ENCODE results near the gene ZNF24. TPM values are rescaled to one million over a fixed set of nuclear protein-coding genes. Genes with fewer than 3 reads are reported as not detected.

ZNF24 gene
- total RNA-seq, 4 donors from 2014 or later, result 30.5 to 50.7 (median 36.3) TPM

DNA sequence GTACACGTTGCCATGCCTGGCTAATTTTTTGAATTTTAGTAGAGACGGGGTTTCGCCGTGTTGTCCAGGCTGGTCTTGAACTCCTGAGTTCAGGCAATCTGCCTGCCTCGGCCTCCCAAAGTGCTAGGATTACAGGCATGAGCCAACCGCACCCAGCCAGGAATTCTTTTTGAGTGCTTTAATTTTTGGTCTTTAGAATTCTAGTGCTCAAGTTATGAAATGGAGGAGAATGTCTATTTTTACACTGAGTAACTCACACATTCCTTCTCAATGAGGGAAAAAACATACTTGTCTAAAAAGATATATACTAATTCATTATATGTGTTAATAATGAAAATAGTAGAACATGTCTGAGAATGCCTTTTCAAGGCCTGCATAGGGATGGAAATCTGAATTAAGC lies 24.4 kb upstream of the ZNF24 start:
- no peak for TF ChIP-seq POLR2A (IDR thresholded peaks at IDR 0.05)
- TF ChIP-seq, protein P1, sequence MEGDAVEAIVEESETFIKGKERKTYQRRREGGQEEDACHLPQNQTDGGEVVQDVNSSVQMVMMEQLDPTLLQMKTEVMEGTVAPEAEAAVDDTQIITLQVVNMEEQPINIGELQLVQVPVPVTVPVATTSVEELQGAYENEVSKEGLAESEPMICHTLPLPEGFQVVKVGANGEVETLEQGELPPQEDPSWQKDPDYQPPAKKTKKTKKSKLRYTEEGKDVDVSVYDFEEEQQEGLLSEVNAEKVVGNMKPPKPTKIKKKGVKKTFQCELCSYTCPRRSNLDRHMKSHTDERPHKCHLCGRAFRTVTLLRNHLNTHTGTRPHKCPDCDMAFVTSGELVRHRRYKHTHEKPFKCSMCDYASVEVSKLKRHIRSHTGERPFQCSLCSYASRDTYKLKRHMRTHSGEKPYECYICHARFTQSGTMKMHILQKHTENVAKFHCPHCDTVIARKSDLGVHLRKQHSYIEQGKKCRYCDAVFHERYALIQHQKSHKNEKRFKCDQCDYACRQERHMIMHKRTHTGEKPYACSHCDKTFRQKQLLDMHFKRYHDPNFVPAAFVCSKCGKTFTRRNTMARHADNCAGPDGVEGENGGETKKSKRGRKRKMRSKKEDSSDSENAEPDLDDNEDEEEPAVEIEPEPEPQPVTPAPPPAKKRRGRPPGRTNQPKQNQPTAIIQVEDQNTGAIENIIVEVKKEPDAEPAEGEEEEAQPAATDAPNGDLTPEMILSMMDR (IDR thresholded peaks at IDR 0.05 in 4 of 5, conservative IDR thresholded peaks at IDR 0.05 in 1 of 5), result no peak
- Histone ChIP-seq H3K4me1 (no peaks in the 10 kb centered on the region), H3K9me3 (no peaks in the 10 kb centered on the region), H3K36me3 (no peaks in the 10 kb centered on the region), H3K27me3 (no peaks in the 10 kb centered on the region), H3K27ac (no peak overlapping the region), H3K4me3 (no peak overlapping the region)
- in situ Hi-C loops (cut with MboI; ENCODE audit: low sequenced_read_pairs in 4 of 4) (loop anchor here in 2 of 4 donors (25.0 kb wide), 1 partner anchor 356 kb away; no protein-coding TSS in a partner anchor), intact Hi-C loops (cut with DNase I; ENCODE audit: low total_unique reads) (no loop called here)
- no peak for DNase-seq
- ATAC-seq, result no peak

GRCh38 chr18:35362531-35362930 lies 18.3 kb upstream of the ZNF24 start:
- DNase-seq (no peak), ATAC-seq (no peak)
- Histone ChIP-seq H3K27ac (no peak overlapping the region), H3K4me3 (no peak overlapping the region), H3K27me3 (no peaks in the 10 kb centered on the region), H3K9me3 (no peaks in the 10 kb centered on the region), H3K4me1 (no peaks in the 10 kb centered on the region), H3K36me3 (no peaks in the 10 kb centered on the region)
- in situ Hi-C loops (cut with MboI; ENCODE audit: low sequenced_read_pairs in 4 of 4) (loop anchor here in 2 of 4 donors (25.0 kb wide), 1 partner anchor 350 kb away; no protein-coding TSS in a partner anchor), intact Hi-C loops (cut with DNase I; ENCODE audit: low total_unique reads) (no loop called here)
- no peak for TF ChIP-seq POLR2A (IDR thresholded peaks at IDR 0.05)
- TF ChIP-seq, protein P1 (IDR thresholded peaks at IDR 0.05 in 4 of 5, conservative IDR thresholded peaks at IDR 0.05 in 1 of 5), result no peak

DNA sequence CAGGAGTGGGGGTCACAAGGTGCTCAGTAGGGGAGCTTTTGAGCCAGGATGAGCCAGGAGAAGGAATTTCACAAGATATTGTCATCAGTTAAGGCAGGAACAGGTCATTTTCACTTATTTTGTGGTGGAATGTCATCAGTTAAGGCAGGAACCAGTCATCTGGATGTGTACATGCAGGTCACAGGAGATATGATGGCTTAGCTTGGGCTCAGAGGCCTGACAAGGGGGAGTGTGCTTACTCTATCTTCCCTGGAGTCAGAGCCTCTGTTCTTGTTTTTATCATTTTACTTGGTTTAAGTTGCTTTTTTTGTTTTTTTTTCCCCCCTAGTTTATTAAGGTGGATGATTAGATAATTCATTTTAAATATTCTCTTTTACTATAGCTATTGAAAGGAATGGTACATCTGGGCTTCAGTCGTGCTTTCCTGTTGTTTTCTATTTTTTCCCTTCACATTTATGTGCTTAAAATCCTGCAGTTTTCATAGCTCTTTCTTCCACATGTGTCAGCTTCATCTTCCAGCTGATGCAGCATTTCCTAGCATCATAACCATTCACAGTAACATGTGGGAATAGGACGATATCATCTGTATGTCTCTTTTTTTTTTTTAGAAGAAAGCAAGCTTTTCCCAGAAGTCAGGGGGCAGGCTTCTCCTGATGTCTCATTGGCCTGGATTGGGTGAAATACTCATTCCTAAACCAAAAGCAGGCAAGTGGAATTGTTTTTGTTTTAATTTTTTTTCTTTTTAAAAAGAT lies 17.5 kb upstream of the ZNF24 start:
- in situ Hi-C loops (cut with MboI; ENCODE audit: low sequenced_read_pairs in 4 of 4) (loop anchor here in 2 of 4 donors (25.0 kb wide), 1 partner anchor 349 kb away; no protein-coding TSS in a partner anchor), intact Hi-C loops (cut with DNase I; ENCODE audit: low total_unique reads) (no loop called here)
- Histone ChIP-seq H3K4me3 (no peak overlapping the region), H3K27me3 (no peaks in the 10 kb centered on the region), H3K9me3 (no peaks in the 10 kb centered on the region), H3K27ac (no peak overlapping the region), H3K4me1 (no peaks in the 10 kb centered on the region), H3K36me3 (no peaks in the 10 kb centered on the region)
- ATAC-seq (no peak), DNase-seq (no peak)
- TF ChIP-seq, protein P1 (IDR thresholded peaks at IDR 0.05 in 4 of 5, conservative IDR thresholded peaks at IDR 0.05 in 1 of 5), result no peak
- no peak for TF ChIP-seq POLR2A (IDR thresholded peaks at IDR 0.05)

GRCh38 chr18:35355140-35355618 lies 11.0 kb upstream of the ZNF24 start:
- in situ Hi-C loops (cut with MboI; ENCODE audit: low sequenced_read_pairs in 4 of 4) (loop anchor here in 2 of 4 donors (10.0 to 25.0 kb wide), 2 partner anchors 120 to 343 kb away; no protein-coding TSS in a partner anchor), intact Hi-C loops (cut with DNase I; ENCODE audit: low total_unique reads) (loop anchor here (1.0 kb wide), 1 partner anchor 124 kb away; no protein-coding TSS in a partner anchor)
- TF ChIP-seq, protein P1 (IDR thresholded peaks at IDR 0.05 in 4 of 5, conservative IDR thresholded peaks at IDR 0.05 in 1 of 5), result peak; percentile 47 to 80 (median 60)
- no peak for TF ChIP-seq POLR2A (IDR thresholded peaks at IDR 0.05)
- DNase-seq, result peak; percentile 46 to 72
- Histone ChIP-seq H3K36me3 (no peaks in the 10 kb centered on the region), H3K4me1 (peaks cover 4 to 9% of the 10 kb centered on the region in 2 donors), H3K9me3 (no peaks in the 10 kb centered on the region), H3K27me3 (no peaks in the 10 kb centered on the region), H3K27ac (peak overlapping the region in 2 of 4 donors; percentile 26 to 44), H3K4me3 (peak overlapping the region in 2 of 4 donors; percentile 23 to 42)
- peak; percentile 98 to 100 for ATAC-seq
